Loucy (cell line): ENCODE data around the gene BCORL1.

Experiments used
- H2AFZ ChIP-seq: fragments of 200-600 bp; sonication (generic); 2 replicates; pipeline ENCODE4 v1.6.0; 2016; ENCODE audit warnings: antibody characterized with exemption, mild to moderate bottlenecking, low read length, moderate library complexity
- H3F3A ChIP-seq: fragments of 200-600 bp; 2 replicates; pipeline ENCODE4 v1.6.0; 2016; ENCODE audit warnings: antibody characterized with exemption, low read depth, mild to moderate bottlenecking
- H3K27me3 ChIP-seq: fragments of 200-600 bp; sonication (generic); 2 replicates; pipeline ENCODE4 v1.6.1; 2014; ENCODE audit warnings: low read length, mild to moderate bottlenecking; ENCODE audit not compliant: insufficient read depth, poor library complexity, severe bottlenecking
- H3K36me3 ChIP-seq: fragments of 200-600 bp; sonication (generic); 2 replicates; pipeline ENCODE4 v1.6.1; 2016; ENCODE audit warnings: low read length; ENCODE audit not compliant: insufficient read depth
- H3K4me1 ChIP-seq: fragments of 200-600 bp; sonication (generic); 2 replicates; pipeline ENCODE4 v1.5.1; 2014; ENCODE audit warnings: low read length, mild to moderate bottlenecking; ENCODE audit not compliant: insufficient read depth, poor library complexity, severe bottlenecking
- H3K4me2 ChIP-seq: fragments of 200-600 bp; sonication (generic); 2 replicates; pipeline ENCODE4 v1.6.0; 2014; ENCODE audit warnings: antibody characterized with exemption, low read length, low read depth, mild to moderate bottlenecking; ENCODE audit not compliant: poor library complexity, severe bottlenecking
- H3K4me3 ChIP-seq: fragments of 200-600 bp; sonication (generic); 2 replicates; pipeline ENCODE4 v1.5.1; 2014; ENCODE audit warnings: low read length, mild to moderate bottlenecking, mixed read lengths; ENCODE audit not compliant: poor library complexity, severe bottlenecking
- H3K79me2 ChIP-seq: fragments of 200-600 bp; sonication (generic); 2 replicates; pipeline ENCODE4 v1.6.1; 2014; ENCODE audit warnings: low read length; ENCODE audit not compliant: insufficient read depth
- H3K9ac ChIP-seq: fragments of 200-600 bp; sonication (generic); 2 replicates; pipeline ENCODE4 v1.6.0; 2014; ENCODE audit warnings: mild to moderate bottlenecking, low read depth, low read length, moderate library complexity; ENCODE audit not compliant: poor library complexity, severe bottlenecking
- H3K9me2 ChIP-seq: fragments of 200-600 bp; sonication (generic); replicated peaks from 2 replicates; pipeline ENCODE4 v1.6.1; 2016; ENCODE audit warnings: low read depth, low read length, mixed read lengths
- H3K9me3 ChIP-seq: fragments of 200-600 bp; sonication (generic); 2 replicates; pipeline ENCODE4 v1.6.1; 2014; ENCODE audit warnings: mild to moderate bottlenecking, antibody characterized with exemption, low read length, low read depth; ENCODE audit not compliant: insufficient read depth
- H4K20me1 ChIP-seq: fragments of 200-600 bp; sonication (generic); 2 replicates; pipeline ENCODE4 v1.6.0; 2014; ENCODE audit warnings: antibody characterized with exemption, low read length, mild to moderate bottlenecking; ENCODE audit not compliant: insufficient read depth, poor library complexity, severe bottlenecking
- EZH2phosphoT487 ChIP-seq: fragments of 200-600 bp; IDR thresholded peaks from 2 replicates; pipeline ENCODE4 v1.6.1; 2018; ENCODE audit warnings: antibody characterized with exemption, mild to moderate bottlenecking, moderate library complexity, borderline replicate concordance
- TF ChIP-seq, protein P1 (sequence below): fragments of 200-600 bp; sonication (generic); conservative IDR thresholded peaks from 2 replicates; pipeline ENCODE4 v1.5.1; 2014; ENCODE audit warnings: mild to moderate bottlenecking, antibody characterized with exemption, low read length

BCORL1 gene

DNA sequence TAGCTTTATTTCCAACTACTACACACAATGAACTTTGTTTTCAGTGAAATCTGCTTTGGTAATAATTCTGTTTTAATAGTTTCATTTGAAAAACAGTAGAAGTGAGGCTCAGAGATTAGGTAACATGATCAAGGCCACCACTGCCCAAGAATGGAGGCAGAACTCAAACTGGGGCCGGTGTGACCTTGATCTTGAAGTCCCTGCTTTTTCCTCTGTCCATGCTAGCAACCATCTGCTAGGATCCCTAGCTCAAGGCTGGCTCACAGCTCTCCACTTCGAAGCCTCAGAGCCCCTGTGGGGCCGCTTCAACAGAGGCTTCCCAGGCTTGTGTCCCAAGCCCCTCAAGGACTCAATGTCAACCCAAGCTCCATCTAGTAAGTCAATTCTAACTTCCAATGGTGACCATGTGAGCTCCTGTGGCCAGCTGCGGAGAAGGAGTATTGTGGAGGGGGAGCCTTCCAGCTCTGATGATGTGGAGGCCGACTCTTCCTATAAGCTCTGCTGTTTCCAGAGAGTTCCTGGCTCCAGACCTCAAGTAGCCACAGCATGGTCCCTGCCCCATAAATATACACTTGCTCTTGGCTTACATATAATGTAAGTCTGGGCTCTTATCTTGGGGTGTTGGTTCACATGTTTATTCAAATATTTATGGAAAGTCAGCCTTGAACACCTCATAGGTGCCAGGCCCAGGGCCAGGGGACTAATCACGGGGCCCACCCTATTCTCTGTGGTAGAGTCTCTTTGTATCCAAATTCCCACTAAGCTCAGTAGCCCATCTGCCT, 113.0 kb downstream of the BCORL1 start:
- H3K27me3 ChIP-seq, result no peaks in the 10 kb centered on the region
- H3K79me2 ChIP-seq, result peaks cover 58% of the 10 kb centered on the region
- H3K4me2 ChIP-seq, result peak overlapping the region; percentile 59

DNA sequence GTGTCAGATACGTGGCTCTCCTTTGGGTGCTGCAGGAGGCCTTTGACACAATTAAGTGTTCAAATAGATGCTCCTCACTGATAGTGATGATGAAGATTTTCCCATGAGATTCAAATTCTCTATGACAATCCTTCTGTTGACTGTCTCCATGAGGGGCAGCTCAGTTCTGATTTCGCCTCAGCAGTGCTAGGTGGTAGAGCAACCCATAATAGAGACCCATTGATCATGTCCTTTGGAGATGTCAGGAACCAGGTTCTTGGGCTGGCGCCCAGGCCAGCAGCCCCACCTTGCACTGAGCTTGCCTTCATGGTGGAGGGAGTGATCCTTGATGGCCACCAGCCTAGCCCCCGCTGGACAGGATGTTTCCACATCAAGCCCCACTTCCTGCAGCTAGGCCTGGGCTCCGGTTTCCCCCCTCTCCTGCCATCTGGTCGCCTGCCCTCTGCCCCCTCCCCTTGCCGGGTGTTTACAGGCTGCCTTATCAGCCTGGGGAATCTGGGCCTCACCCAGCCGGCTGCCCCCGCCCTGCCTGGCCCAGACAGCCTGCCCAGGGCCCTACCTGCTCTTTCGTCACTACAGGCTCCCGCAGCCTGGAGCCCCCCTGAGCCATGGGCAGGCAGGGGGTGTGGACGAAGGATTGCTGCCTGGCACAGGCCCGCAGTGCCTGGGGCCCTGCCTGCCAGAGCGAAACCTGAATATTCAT, 115.2 kb downstream of the BCORL1 start:
- Histone ChIP-seq H4K20me1 (peaks cover 22% of the 10 kb centered on the region), H3F3A (no peaks in the 10 kb centered on the region), H3K4me1 (peaks cover 68% of the 10 kb centered on the region), H3K9me3 (no peaks in the 10 kb centered on the region), H3K27me3 (no peaks in the 10 kb centered on the region), H3K9me2 (no peaks in the 10 kb centered on the region), H3K4me2 (peak overlapping the region; percentile 87), H3K4me3 (peak overlapping the region; percentile 67), H3K9ac (peak overlapping the region; percentile 73), H3K36me3 (no peaks in the 10 kb centered on the region), H2AFZ (no peak overlapping the region), H3K79me2 (peaks cover 74% of the 10 kb centered on the region)
- TF ChIP-seq, protein P1, sequence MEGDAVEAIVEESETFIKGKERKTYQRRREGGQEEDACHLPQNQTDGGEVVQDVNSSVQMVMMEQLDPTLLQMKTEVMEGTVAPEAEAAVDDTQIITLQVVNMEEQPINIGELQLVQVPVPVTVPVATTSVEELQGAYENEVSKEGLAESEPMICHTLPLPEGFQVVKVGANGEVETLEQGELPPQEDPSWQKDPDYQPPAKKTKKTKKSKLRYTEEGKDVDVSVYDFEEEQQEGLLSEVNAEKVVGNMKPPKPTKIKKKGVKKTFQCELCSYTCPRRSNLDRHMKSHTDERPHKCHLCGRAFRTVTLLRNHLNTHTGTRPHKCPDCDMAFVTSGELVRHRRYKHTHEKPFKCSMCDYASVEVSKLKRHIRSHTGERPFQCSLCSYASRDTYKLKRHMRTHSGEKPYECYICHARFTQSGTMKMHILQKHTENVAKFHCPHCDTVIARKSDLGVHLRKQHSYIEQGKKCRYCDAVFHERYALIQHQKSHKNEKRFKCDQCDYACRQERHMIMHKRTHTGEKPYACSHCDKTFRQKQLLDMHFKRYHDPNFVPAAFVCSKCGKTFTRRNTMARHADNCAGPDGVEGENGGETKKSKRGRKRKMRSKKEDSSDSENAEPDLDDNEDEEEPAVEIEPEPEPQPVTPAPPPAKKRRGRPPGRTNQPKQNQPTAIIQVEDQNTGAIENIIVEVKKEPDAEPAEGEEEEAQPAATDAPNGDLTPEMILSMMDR, result no peak
- TF ChIP-seq EZH2phosphoT487, result no peak

More for the DNA sequence above, 113.0 kb downstream of the BCORL1 start:
- Histone ChIP-seq H3K4me3 (no peak overlapping the region), H3K9me2 (no peaks in the 10 kb centered on the region), H3K9ac (no peak overlapping the region), H3K9me3 (no peaks in the 10 kb centered on the region), H3K4me1 (peaks cover 75% of the 10 kb centered on the region), H3F3A (no peaks in the 10 kb centered on the region; the same call in 1 of the 2 replicates), H4K20me1 (peaks cover 13% of the 10 kb centered on the region), H3K36me3 (no peaks in the 10 kb centered on the region), H2AFZ (no peak overlapping the region)
- TF ChIP-seq EZH2phosphoT487, result no peak
- TF ChIP-seq, protein P1, result no peak

DNA sequence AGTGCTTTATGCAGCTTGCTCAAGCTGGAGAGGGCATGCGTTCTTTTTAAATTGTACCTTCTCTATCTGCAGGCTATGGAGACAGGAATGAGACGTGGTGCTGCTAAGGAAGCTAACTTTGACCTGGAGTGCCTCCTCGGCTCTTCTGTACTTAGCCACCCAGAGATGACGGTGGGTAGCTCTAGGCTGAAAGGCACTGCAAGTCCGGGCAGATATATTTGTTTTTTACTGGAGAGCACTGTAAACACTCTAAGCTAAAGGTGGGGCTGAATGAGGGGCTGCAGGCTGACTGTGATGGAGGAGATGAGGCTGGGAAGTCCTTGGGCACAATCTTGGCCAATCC, 115.7 kb downstream of the BCORL1 start:
- Histone ChIP-seq H3K4me1 (peaks cover 64% of the 10 kb centered on the region), H3K4me2 (peak overlapping the region; percentile 87), H4K20me1 (peaks cover 22% of the 10 kb centered on the region), H3F3A (no peaks in the 10 kb centered on the region), H3K9ac (peak overlapping the region; percentile 73), H3K27me3 (no peaks in the 10 kb centered on the region), H3K4me3 (peak overlapping the region; percentile 67), H3K9me3 (no peaks in the 10 kb centered on the region), H3K79me2 (peaks cover 79% of the 10 kb centered on the region), H3K9me2 (no peaks in the 10 kb centered on the region), H2AFZ (no peak overlapping the region), H3K36me3 (no peaks in the 10 kb centered on the region)
- no peak for TF ChIP-seq EZH2phosphoT487
- TF ChIP-seq, protein P1, result no peak
